GM12892 (cell line): ENCODE results near the gene GIN1.

Experiments used
- POLR2A ChIP-seq: IDR thresholded peaks from 2 replicates; pipeline ENCODE4 v1.6.1; 2011; ENCODE audit warnings: low read depth, low read length, control low read depth
- TAF1 ChIP-seq: IDR thresholded peaks from 2 replicates; pipeline ENCODE4 v1.6.1; 2011; ENCODE audit warnings: low read depth, mild to moderate bottlenecking, control low read depth, low read length, borderline replicate concordance

- TF ChIP-seq TAF1: no peak
- no peak for TF ChIP-seq POLR2A
These were observed 82.1 kb downstream of the GIN1 start for GRCh38 chr5:103037673-103038455.
